HepG2 (cell line): ENCODE data around the gene EVI5. TPM values are rescaled to one million over a fixed set of nuclear protein-coding genes. Genes with fewer than 3 reads are reported as not detected.
A peak's percentile ranks its signal among the peaks of the same experiment; 100 is the strongest.

Experiments
- AFF4 ChIP-seq: sonication (generic); formaldehyde crosslinking; IDR thresholded peaks from 2 replicates; pipeline ENCODE4 v1.4.0; 2020; ENCODE audit warnings: missing genetic modification reagents
- AHDC1 ChIP-seq: sonication (generic); formaldehyde crosslinking; IDR thresholded peaks from 2 replicates; pipeline ENCODE4 v1.5.1; 2020; ENCODE audit warnings: mild to moderate bottlenecking, missing genetic modification reagents, borderline replicate concordance
- ATF2 ChIP-seq: sonication (generic); formaldehyde crosslinking; IDR thresholded peaks from 2 replicates; pipeline ENCODE4 v1.4.0; 2020; ENCODE audit warnings: missing genetic modification reagents
- DR1 ChIP-seq: sonication (generic); formaldehyde crosslinking; IDR thresholded peaks from 2 replicates; pipeline ENCODE4 v1.8.0; 2021; ENCODE audit warnings: mild to moderate bottlenecking, missing genetic modification reagents, inconsistent platforms
- E2F5 ChIP-seq: sonication (generic); formaldehyde crosslinking; conservative IDR thresholded peaks from 2 replicates; pipeline ENCODE4 v1.4.0; 2020; ENCODE audit warnings: missing genetic modification reagents
- MLLT10 ChIP-seq: sonication (generic); formaldehyde crosslinking; IDR thresholded peaks from 2 replicates; pipeline ENCODE4 v1.4.0; 2020; ENCODE audit warnings: missing genetic modification reagents
- RXRA ChIP-seq: sonication (generic); formaldehyde crosslinking; IDR thresholded peaks from 2 replicates; pipeline ENCODE4 v1.5.1; 2020; ENCODE audit warnings: missing genetic modification reagents
- SP2 ChIP-seq: sonication (generic); formaldehyde crosslinking; IDR thresholded peaks from 2 replicates; pipeline ENCODE4 v1.5.1; 2020; ENCODE audit warnings: mild to moderate bottlenecking, missing genetic modification reagents
- TBL1XR1 ChIP-seq: fragments of 150-350 bp; IDR thresholded peaks from 2 replicates; pipeline ENCODE4 v1.6.1; 2014; ENCODE audit warnings: borderline replicate concordance, low read length; ENCODE audit not compliant: partially characterized antibody
- ZMYM3 ChIP-seq: sonication (generic); formaldehyde crosslinking; IDR thresholded peaks from 2 replicates; pipeline ENCODE4 v1.5.1; 2020; ENCODE audit warnings: mild to moderate bottlenecking, missing genetic modification reagents
- ZNF24 ChIP-seq: fragments of 450-650 bp; IDR thresholded peaks from 2 replicates; pipeline ENCODE4 v1.6.1; 2017; ENCODE audit warnings: antibody characterized with exemption, mild to moderate bottlenecking
- ZNF280B ChIP-seq: sonication (generic); formaldehyde crosslinking; IDR thresholded peaks from 2 replicates; pipeline ENCODE4 v1.5.0; 2020; ENCODE audit warnings: missing genetic modification reagents, mild to moderate bottlenecking, borderline replicate concordance
- ZNF644 ChIP-seq: IDR thresholded peaks from 2 replicates; pipeline ENCODE4 v1.6.1; 2016; ENCODE audit warnings: low read depth
- polyA plus RNA-seq, 8 experiments: library from polyadenylated mRNA; depleted of rRNA in 3 of 8; stranded (reverse) in 7 of 8; unstranded in 1 of 8; fragments of >200 nt; fragmentation: Illumina TruSeq in 4 of 8; extraction: Trizol in 4 of 8; gene quantifications; 2 replicates each; pipeline versions ENCODE4 v1.2.1 to v1.2.3, GENCODE V29; 2011 to 2016; ENCODE audit warnings: low read depth in 4 of 8, missing spikeins in 1 of 8, mixed read lengths in 1 of 8; ENCODE audit not compliant: insufficient read depth in 1 of 8
- total RNA-seq, 5 experiments: library from RNA; depleted of rRNA; stranded (reverse); fragments of >200 nt; fragmentation: Illumina TruSeq; extraction: Trizol; gene quantifications; 2 replicates each; pipeline ENCODE4 v1.2.3, GENCODE V29; 2016; ENCODE audit warnings: low read depth in 1 of 5

The EVI5 gene
- total and polyA plus RNA-seq, 2 of the 13 experiments (the other 11 are each of a cell fraction or from before 2014, with no cell fraction given): 4.0 to 12.6 TPM

GRCh38 chr1:92505015-92505692, 279.8 kb downstream of the EVI5 start (continued):
- TF ChIP-seq ZNF280B (CRISPR knock-in tag) (no peak), AHDC1 (CRISPR knock-in tag) (peak; percentile 43; the same call in 1 of the 2 replicates), MLLT10 (no peak), ATF2 (CRISPR knock-in tag) (peak; percentile 37; the same call in 1 of the 2 replicates), DR1 (CRISPR knock-in tag) (no peak), ZMYM3 (CRISPR knock-in tag) (no peak; the same call in 1 of the 2 replicates), ZNF24 (peak; percentile 93), RXRA (CRISPR knock-in tag) (peak; percentile 95), E2F5 (no peak), SP2 (CRISPR knock-in tag) (no peak), ZNF644 (CRISPR knock-in tag) (peak; percentile 63; the same call in 1 of the 2 replicates), TBL1XR1 (peak; percentile 47), AFF4 (CRISPR knock-in tag) (no peak)
